Common myeloid progenitor, CD34-positive (primary cell): ENCODE measurements around the gene SOHLH1. TPM values are rescaled to one million over a fixed set of nuclear protein-coding genes. Genes with fewer than 3 reads are reported as not detected.

Experiments
- CTCF ChIA-PET: fragments of 350-600 bp; sonication (Branson Sonifier 250); formaldehyde crosslinking; loops from one replicate; lab custom pipeline; 2021; ENCODE audit warnings: antibody characterized with exemption; lab: Charles Lee
- POLR2A ChIA-PET: fragments of 350-600 bp; sonication (Branson Sonifier 250); formaldehyde crosslinking; loops from one replicate; lab custom pipeline; 2021; ENCODE audit warnings: antibody characterized with exemption; lab: Charles Lee
- DNase-seq, 3 donors: peaks; one replicate each; pipeline versions ENCODE4 v3.0.0 to v3.0.0-alpha.2; 2013
- H3K27ac ChIP-seq, 2 experiments: 1 replicate in 1 of 2; 2 replicates in 1 of 2; pipeline ENCODE4 v1.7.0; 2013; ENCODE audit warnings: inconsistent platforms in 2 of 2, low read length in 2 of 2, mild to moderate bottlenecking in 2 of 2, low read depth in 1 of 2, moderate library complexity in 1 of 2; ENCODE audit not compliant: severe bottlenecking in 2 of 2, insufficient read depth in 1 of 2, poor library complexity in 1 of 2
- H3K27me3 ChIP-seq, 5 experiments: replicated peaks in 2 of 5; 1 replicate in 3 of 5; 2 replicates in 2 of 5; pipeline versions ENCODE4 v1.6.1 to v1.7.0; 2013; ENCODE audit warnings: low read length in 4 of 5, mild to moderate bottlenecking in 2 of 5, moderate library complexity in 2 of 5, inconsistent platforms in 1 of 5; ENCODE audit not compliant: insufficient read depth in 5 of 5, control insufficient read depth in 4 of 5
- H3K36me3 ChIP-seq, 4 experiments: 1 replicate in 2 of 4; 2 replicates in 2 of 4; pipeline versions ENCODE4 v1.6.1 to v1.7.0; 2013; ENCODE audit warnings: low read length in 3 of 4, control low read depth in 1 of 4, mild to moderate bottlenecking in 1 of 4; ENCODE audit not compliant: control insufficient read depth in 4 of 4, insufficient read depth in 4 of 4
- H3K4me1 ChIP-seq, 4 experiments: 1 replicate in 3 of 4; 2 replicates in 1 of 4; pipeline versions ENCODE4 v1.6.1 to v1.7.1; 2013; ENCODE audit warnings: low read length in 3 of 4, mild to moderate bottlenecking in 3 of 4, control low read depth in 1 of 4, inconsistent platforms in 1 of 4, moderate library complexity in 1 of 4; ENCODE audit not compliant: control insufficient read depth in 4 of 4, insufficient read depth in 4 of 4; ENCODE audit errors: control extremely low read depth in 1 of 4
- H3K4me3 ChIP-seq, 7 experiments: 1 replicate in 4 of 7; 2 replicates in 3 of 7; pipeline versions ENCODE4 v1.5.1 to v1.7.0; 2013; ENCODE audit warnings: mild to moderate bottlenecking in 7 of 7, low read length in 6 of 7, moderate library complexity in 6 of 7, inconsistent platforms in 2 of 7, low read depth in 2 of 7, control low read depth in 1 of 7; ENCODE audit not compliant: insufficient read depth in 4 of 7, control insufficient read depth in 1 of 7; ENCODE audit errors: extremely low read depth in 1 of 7
- H3K9me3 ChIP-seq, 5 experiments: 1 replicate in 4 of 5; 2 replicates in 1 of 5; pipeline versions ENCODE4 v1.6.1 to v1.7.1; 2013; ENCODE audit warnings: low read length in 4 of 5, mild to moderate bottlenecking in 2 of 5, inconsistent platforms in 1 of 5, low read depth in 1 of 5, moderate library complexity in 1 of 5; ENCODE audit not compliant: control insufficient read depth in 4 of 5, insufficient read depth in 2 of 5; ENCODE audit errors: control extremely low read depth in 1 of 5
- WGBS: methylation state at CpG from one replicate; pipeline ENCODE4 v1.1.5; 2013; ENCODE audit not compliant: insufficient coverage; 5-methylcytosine and 5-hydroxymethylcytosine counted together
- polyA plus RNA-seq: library from polyadenylated mRNA; unstranded; fragments of 120-200 nt; gene quantifications from one replicate; pipeline ENCODE4 v1.2.1, GENCODE V29; 2013

SOHLH1 gene, protein sequence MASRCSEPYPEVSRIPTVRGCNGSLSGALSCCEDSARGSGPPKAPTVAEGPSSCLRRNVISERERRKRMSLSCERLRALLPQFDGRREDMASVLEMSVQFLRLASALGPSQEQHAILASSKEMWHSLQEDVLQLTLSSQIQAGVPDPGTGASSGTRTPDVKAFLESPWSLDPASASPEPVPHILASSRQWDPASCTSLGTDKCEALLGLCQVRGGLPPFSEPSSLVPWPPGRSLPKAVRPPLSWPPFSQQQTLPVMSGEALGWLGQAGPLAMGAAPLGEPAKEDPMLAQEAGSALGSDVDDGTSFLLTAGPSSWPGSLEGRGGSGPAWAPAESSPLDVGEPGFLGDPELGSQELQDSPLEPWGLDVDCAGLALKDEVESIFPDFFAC
- polyA plus RNA-seq: not detected

DNA sequence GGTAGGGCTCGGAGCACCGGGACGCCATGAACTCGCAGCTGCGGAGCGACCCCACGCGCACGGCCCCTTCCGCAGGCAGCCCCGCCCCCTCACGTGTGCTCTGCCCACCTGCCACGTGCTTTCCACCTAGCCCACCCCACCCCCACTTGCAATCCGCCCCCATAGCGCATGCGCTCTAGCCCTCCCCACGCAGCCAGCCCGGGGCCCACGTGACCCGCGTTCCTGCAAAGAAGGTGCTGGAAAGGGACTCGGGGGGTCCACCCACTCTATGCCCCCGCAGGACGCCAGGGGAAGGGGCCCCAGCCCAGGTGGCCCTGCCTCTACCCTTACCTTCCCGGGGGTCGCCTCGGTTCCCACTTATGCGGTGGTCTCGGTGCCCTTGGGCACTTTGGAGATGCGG is at the start of gene SOHLH1:
SOHLH1 (minus strand) TSS at position 42 of the 400 bp plus-strand sequence; CDS start at position 28, 14 bp downstream.
- Histone ChIP-seq H3K4me3 (no peak within 1 kb of the TSS), H3K27me3 (peaks cover 0 to 75% (median 16%) of the 10 kb centered on the region in 5 experiments), H3K36me3 (no peaks in the 10 kb centered on the region), H3K27ac (no peak within 1 kb of the TSS), H3K9me3 (no peaks in the 10 kb centered on the region), H3K4me1 (peaks cover 0 to 10% (median 5%) of the 10 kb centered on the region in 4 experiments)
- 82% methylated on average over 17 of the region's 30 CpGs for WGBS
- ChIA-PET CTCF (no interaction called here), POLR2A (no interaction called here)
- no peak for DNase-seq

DNA sequence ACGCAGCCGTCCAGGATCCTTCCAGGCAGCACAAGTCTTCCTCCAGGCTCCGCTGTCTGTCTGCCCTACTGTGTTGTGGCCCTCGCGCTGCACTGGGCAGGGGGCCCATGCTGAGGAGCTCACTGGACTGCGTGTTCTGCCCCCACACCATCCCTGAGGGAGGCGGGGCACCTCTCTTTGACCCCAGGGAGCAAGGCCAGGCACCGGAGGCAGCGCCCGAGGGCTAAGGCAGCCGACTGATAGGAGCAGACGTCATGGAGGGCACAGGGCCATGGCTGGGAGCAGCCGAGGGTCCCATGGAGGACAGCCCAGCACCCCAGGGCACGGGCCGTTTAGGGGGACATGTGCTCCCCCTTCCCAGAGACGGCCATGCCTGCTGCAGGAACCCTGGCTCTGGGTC is 49.4 kb upstream of the SOHLH1 start:
- Histone ChIP-seq H3K36me3 (no peaks in the 10 kb centered on the region), H3K27me3 (peaks cover 0 to 5% (median 2%) of the 10 kb centered on the region in 5 experiments), H3K4me3 (no peak overlapping the region), H3K27ac (no peak overlapping the region), H3K4me1 (no peaks in the 10 kb centered on the region), H3K9me3 (no peaks in the 10 kb centered on the region)
- DNase-seq: no peak
- ChIA-PET POLR2A (interaction anchor here (0.7 kb wide), 1 partner anchor 12 kb away, joined by 3 read pairs; no protein-coding TSS in a partner anchor), CTCF (no interaction called here)
- WGBS: 84% methylated on average over 15 of the region's 16 CpGs

DNA sequence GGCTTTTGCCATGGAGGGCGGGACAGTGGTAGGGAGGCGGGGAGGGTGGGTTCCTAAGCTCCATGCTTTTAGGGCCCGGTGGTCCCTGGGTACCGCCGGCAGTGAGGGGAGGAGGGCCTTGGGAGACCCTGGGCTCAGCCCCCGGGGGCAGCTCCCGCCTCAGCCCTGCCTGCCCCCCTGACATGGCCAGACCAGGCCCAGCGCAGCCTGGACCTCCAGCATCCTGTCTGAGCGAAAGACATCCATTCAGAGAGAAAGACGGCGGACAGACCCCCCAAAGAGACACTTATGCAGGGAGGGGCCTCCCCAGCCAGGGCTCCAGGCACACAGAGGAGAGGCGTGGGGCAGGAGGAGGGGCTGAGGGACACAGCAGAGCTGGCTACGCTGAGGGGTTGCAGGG is 48.0 kb upstream of the SOHLH1 start:
- H3K4me1 ChIP-seq: no peaks in the 10 kb centered on the region
- WGBS: 76% methylated on average over 9 of the region's 13 CpGs
- H3K4me3 ChIP-seq: no peak overlapping the region
- no peaks in the 10 kb centered on the region for H3K36me3 ChIP-seq
- DNase-seq: no peak
- ChIA-PET POLR2A (no interaction called here), CTCF (no interaction called here)
- peaks cover 0 to 6% (median 2%) of the 10 kb centered on the region in 5 experiments for H3K27me3 ChIP-seq
- H3K27ac ChIP-seq: no peak overlapping the region
- no peaks in the 10 kb centered on the region for H3K9me3 ChIP-seq

DNA sequence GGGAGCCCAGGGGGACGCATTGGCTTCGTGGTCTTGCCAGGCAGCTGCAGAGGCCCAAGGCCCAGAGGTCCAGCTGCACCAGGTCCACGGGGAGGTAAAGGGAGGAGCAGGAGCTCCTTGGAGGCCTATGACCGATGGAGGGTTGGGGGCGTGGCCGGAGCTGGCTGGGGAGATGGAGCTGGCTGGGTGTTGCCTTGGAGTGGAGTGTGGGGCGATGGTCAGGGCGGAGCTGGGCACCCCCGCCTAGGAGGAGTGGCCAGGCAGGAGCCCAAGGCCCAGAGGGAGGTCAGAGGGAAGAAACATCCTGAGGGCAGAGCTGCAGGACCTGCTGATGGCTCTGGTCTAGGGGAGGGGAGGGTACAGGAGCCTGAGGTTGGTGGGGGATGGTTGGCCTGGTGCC is 47.3 kb upstream of the SOHLH1 start:
- no peaks in the 10 kb centered on the region for H3K9me3 ChIP-seq
- ChIA-PET CTCF (no interaction called here), POLR2A (no interaction called here)

DNA sequence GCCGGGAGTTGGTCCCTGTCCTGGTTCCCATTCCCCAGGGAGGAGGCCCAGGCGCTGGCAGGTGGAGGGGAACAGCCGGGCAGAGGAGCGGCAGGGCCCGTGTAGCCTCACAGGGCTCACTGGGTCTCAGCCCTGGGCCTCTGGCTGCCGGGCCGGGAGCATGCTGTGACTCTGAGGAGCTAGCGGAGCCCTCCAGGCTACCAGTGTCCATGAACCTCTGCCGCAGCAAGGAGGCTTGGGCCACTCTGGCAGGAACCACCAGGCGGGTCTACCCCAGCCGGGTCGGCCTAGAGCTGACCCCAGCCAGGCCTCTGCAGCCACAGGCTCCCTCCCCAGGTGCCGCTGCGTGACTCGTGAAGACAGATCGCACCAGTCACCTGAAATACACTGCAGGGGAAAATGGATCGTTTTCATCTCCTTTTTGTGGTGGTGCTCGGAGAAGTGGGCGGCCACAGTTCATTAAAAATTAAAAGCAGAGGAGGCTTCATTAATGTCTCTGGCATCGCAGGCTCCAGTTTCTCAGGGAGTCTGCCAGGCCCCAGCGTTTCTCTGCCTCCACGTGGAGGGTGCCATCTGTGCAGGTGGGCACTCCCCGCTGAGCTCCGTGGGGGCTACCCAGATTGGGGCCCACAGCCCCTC is 46.5 kb upstream of the SOHLH1 start:
- POLR2A ChIA-PET: no interaction called here
- H3K27me3 ChIP-seq: peaks cover 0 to 6% (median 4%) of the 10 kb centered on the region in 5 experiments

More for the DNA sequence above, 47.3 kb upstream of the SOHLH1 start:
- Histone ChIP-seq H3K27me3 (peaks cover 0 to 6% (median under 1%) of the 10 kb centered on the region in 5 experiments), H3K27ac (no peak overlapping the region), H3K36me3 (no peaks in the 10 kb centered on the region), H3K4me3 (no peak overlapping the region), H3K4me1 (no peaks in the 10 kb centered on the region)
- WGBS: 72% methylated on average over 6 of the region's 9 CpGs
- DNase-seq: no peak

DNA sequence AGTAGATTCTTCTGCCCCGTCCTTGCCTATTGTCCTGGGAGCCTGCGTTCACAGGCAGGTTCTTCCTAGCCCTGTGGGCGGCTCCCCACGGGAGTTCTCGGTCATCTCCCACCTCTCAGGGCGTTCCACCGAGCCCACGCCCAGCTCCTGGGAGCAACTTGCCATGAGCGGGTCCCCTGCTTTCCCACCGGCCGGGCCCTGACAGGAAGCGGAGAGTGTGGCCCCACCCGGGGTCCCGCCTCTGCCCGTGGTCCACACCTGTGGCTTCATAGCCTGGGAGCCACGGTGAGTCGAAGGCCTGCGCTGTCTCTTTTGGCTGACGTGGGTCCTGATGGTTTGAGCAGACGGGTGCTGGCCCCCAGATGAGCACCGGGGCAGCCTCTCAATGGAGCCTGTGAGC is 45.9 kb upstream of the SOHLH1 start:
- Histone ChIP-seq H3K36me3 (no peaks in the 10 kb centered on the region), H3K27ac (no peak overlapping the region), H3K4me3 (no peak overlapping the region), H3K27me3 (peaks cover 0 to 10% (median 4%) of the 10 kb centered on the region in 5 experiments), H3K4me1 (no peaks in the 10 kb centered on the region), H3K9me3 (no peaks in the 10 kb centered on the region)
- no peak for DNase-seq
- WGBS: 88% methylated on average over 19 of the region's 21 CpGs
- CTCF ChIA-PET: no interaction called here
- POLR2A ChIA-PET: no interaction called here

More for the DNA sequence above, 46.5 kb upstream of the SOHLH1 start:
- H3K36me3 ChIP-seq: no peaks in the 10 kb centered on the region
- H3K27ac ChIP-seq: no peak overlapping the region
- H3K9me3 ChIP-seq: no peaks in the 10 kb centered on the region
- no peak overlapping the region for H3K4me3 ChIP-seq
- DNase-seq: no peak
- 95% methylated on average over 24 of the region's 24 CpGs for WGBS
- CTCF ChIA-PET: no interaction called here
- no peaks in the 10 kb centered on the region for H3K4me1 ChIP-seq
